Kidney (tissue), 14 donors: ENCODE results near the gene DLG2. TPM values are rescaled to one million over a fixed set of nuclear protein-coding genes. Genes with fewer than 3 reads are reported as not detected.

Experiments
- DNase-seq, 5 donors: peaks; one replicate each; pipeline ENCODE4 v3.0.0-alpha.2; 2013 to 2020
- FAIRE-seq: peaks from 2 replicates; lab custom pipeline; 2012; peaks lifted over from hg19 to GRCh38; lab: Jason Lieb, UNC
- H3K27ac ChIP-seq, 2 donors: one replicate each; pipeline ENCODE4 v1.7.0; 2013; ENCODE audit warnings: low read depth in 2 of 2, low read length in 2 of 2, inconsistent platforms in 1 of 2
- H3K27me3 ChIP-seq: one replicate; pipeline ENCODE4 v1.7.1; 2013; ENCODE audit warnings: low read length, inconsistent platforms; ENCODE audit not compliant: control insufficient read depth, insufficient read depth
- H3K36me3 ChIP-seq, 3 donors: one replicate each; pipeline versions ENCODE4 v1.7.0 to v1.7.1; 2013; ENCODE audit warnings: low read length in 3 of 3, control low read depth in 1 of 3, inconsistent platforms in 1 of 3; ENCODE audit not compliant: insufficient read depth in 3 of 3, control insufficient read depth in 2 of 3
- H3K4me1 ChIP-seq, 3 donors: one replicate each; pipeline versions ENCODE4 v1.7.0 to v1.7.1; 2013; ENCODE audit warnings: low read length in 3 of 3, inconsistent platforms in 1 of 3, low read depth in 1 of 3; ENCODE audit not compliant: control insufficient read depth in 2 of 3, insufficient read depth in 2 of 3
- H3K4me3 ChIP-seq, 3 donors: one replicate each; pipeline versions ENCODE4 v1.7.0 to v1.8.1; 2013; ENCODE audit warnings: low read length in 3 of 3, control low read depth in 1 of 3, inconsistent platforms in 1 of 3
- H3K9ac ChIP-seq, 3 donors: one replicate each; pipeline versions ENCODE4 v1.7.0 to v1.7.1; 2013; ENCODE audit warnings: low read length in 3 of 3, control low read depth in 1 of 3, inconsistent platforms in 1 of 3
- H3K9me3 ChIP-seq, 3 donors: one replicate each; pipeline versions ENCODE4 v1.7.0 to v1.7.1; 2013; ENCODE audit warnings: low read length in 3 of 3, control low read depth in 1 of 3, inconsistent platforms in 1 of 3; ENCODE audit not compliant: control insufficient read depth in 2 of 3, insufficient read depth in 1 of 3
- CTCF ChIP-seq: IDR thresholded peaks from 3 replicates; pipeline ENCODE4 v1.5.1; 2012; ENCODE audit warnings: mild to moderate bottlenecking, moderate library complexity, borderline replicate concordance; ENCODE audit not compliant: insufficient read depth; ENCODE audit errors: extremely low read depth
- intact Hi-C: fragments of 100-400 bp; cut with DNase I; formaldehyde crosslinking; loops from one replicate; pipeline ENCODE4 v1.11.1; 2022
- polyA plus RNA-seq: library from polyadenylated mRNA; stranded (reverse); fragments of 350-450 nt; fragmentation: Illumina TruSeq; extraction: RNeasy Lipid Tissue Mini Kit (QIAGEN cat#74804); gene quantifications from one replicate; pipeline ENCODE4 v1.2.3, GENCODE V29; 2014; ENCODE audit warnings: low read depth, low replicate concordance; ENCODE audit not compliant: insufficient read depth
- total RNA-seq: library from RNA; stranded (reverse); fragmentation: NEBNext Ultra II Directional; extraction: Animal tissue kit (Norgen Biotek cat#: 25700); gene quantifications from one replicate; pipeline ENCODE4 v1.2.1, GENCODE V29; 2021
- donor health status: control.
- donor health status: control.
- donor health status: control.
- donor health status: control.
- donor health status: control.
- donor health status: DM: yes; HTN: yes; CAD: no.
- donor health status: Normal renal cell carcinoma (clear cell type).

DLG2 gene
- total and polyA plus RNA-seq, 2 donors from 2014 or later: 2.9 to 7.2 TPM

- DNase-seq (no peak), FAIRE-seq (no peak)
- Histone ChIP-seq H3K9ac (no peak overlapping the region), H3K36me3 (no peaks in the 10 kb centered on the region), H3K4me3 (no peak overlapping the region), H3K4me1 (peaks cover 0 to 3% (median 0%) of the 10 kb centered on the region in 3 donors), H3K9me3 (no peaks in the 10 kb centered on the region), H3K27ac (no peak overlapping the region), H3K27me3 (no peaks in the 10 kb centered on the region)
- TF ChIP-seq CTCF: no peak
- intact Hi-C loops: no loop called here
Observed at GRCh38 chr11:84236436-84236835, 1390.7 kb downstream of the DLG2 start.

- Histone ChIP-seq H3K9me3 (no peaks in the 10 kb centered on the region), H3K27me3 (no peaks in the 10 kb centered on the region), H3K4me1 (peaks cover 0 to 3% (median 0%) of the 10 kb centered on the region in 3 donors), H3K9ac (no peak overlapping the region), H3K36me3 (no peaks in the 10 kb centered on the region), H3K4me3 (no peak overlapping the region), H3K27ac (no peak overlapping the region)
- intact Hi-C loops: no loop called here
- FAIRE-seq: no peak
- DNase-seq: peak in 3 of 5 donors; percentile 20 to 61 (median 56)
- no peak for TF ChIP-seq CTCF
Observed at GRCh38 chr11:84234462-84235202, 1392.5 kb downstream of the DLG2 start.

GRCh38 chr11:84234011-84234410, 1393.1 kb downstream of the DLG2 start:
- FAIRE-seq (no peak), DNase-seq (peak in 1 of 5 donors; percentile 36)
- Histone ChIP-seq H3K27me3 (no peaks in the 10 kb centered on the region), H3K36me3 (no peaks in the 10 kb centered on the region), H3K4me3 (no peak overlapping the region), H3K4me1 (peaks cover 0 to 3% (median 0%) of the 10 kb centered on the region in 3 donors), H3K9ac (no peak overlapping the region), H3K27ac (no peak overlapping the region), H3K9me3 (no peaks in the 10 kb centered on the region)
- TF ChIP-seq CTCF: no peak
- intact Hi-C loops: no loop called here
